Stomach (tissue), 9 donors: ENCODE results near the gene NTNG1. TPM values are rescaled to one million over a fixed set of nuclear protein-coding genes. Genes with fewer than 3 reads are reported as not detected.

Experiments
- DNase-seq, 2 donors: peaks; one replicate each; pipeline versions ENCODE4 v3.0.0 to v3.0.0-alpha.2; 2013 to 2019
- H3K27ac ChIP-seq, 5 donors: fragments of 200-600 bp in 4 of 5; sonication (generic) in 4 of 5; one replicate each; pipeline ENCODE4 v1.5.1; 2013 to 2019; ENCODE audit warnings: mild to moderate bottlenecking in 1 of 5, moderate library complexity in 1 of 5
- H3K27me3 ChIP-seq, 3 donors: fragments of 200-600 bp; sonication (generic); one replicate each; pipeline ENCODE4 v1.5.1; 2017 to 2019; ENCODE audit warnings: mixed run types in 1 of 3
- H3K36me3 ChIP-seq, 4 donors: fragments of 200-600 bp; sonication (generic); 1 replicate in 3 of 4; 2 replicates in 1 of 4; pipeline ENCODE4 v1.5.1; 2016 to 2019
- H3K4me1 ChIP-seq, 4 donors: fragments of 200-600 bp; sonication (generic); one replicate each; pipeline ENCODE4 v1.5.1; 2016 to 2019
- H3K4me3 ChIP-seq, 4 donors: fragments of 200-600 bp; sonication (generic) in 3 of 4; one replicate each; pipeline ENCODE4 v1.5.1; 2016 to 2019; ENCODE audit warnings: mild to moderate bottlenecking in 1 of 4
- H3K9me3 ChIP-seq, 4 donors: fragments of 200-600 bp; sonication (generic); one replicate each; pipeline ENCODE4 v1.5.1; 2016 to 2019
- EP300 ChIP-seq: sonication (generic); formaldehyde crosslinking; IDR thresholded peaks from one replicate; pipeline ENCODE4 v1.6.1; 2017; ENCODE audit warnings: antibody characterized with exemption
- POLR2A ChIP-seq, 4 donors: fragments of 450-650 bp; IDR thresholded peaks; one replicate each; pipeline ENCODE4 v1.6.1; 2016; ENCODE audit warnings: antibody characterized with exemption in 4 of 4, control low read depth in 2 of 4, mild to moderate bottlenecking in 1 of 4, moderate library complexity in 1 of 4
- POLR2AphosphoS5 ChIP-seq, 3 donors: sonication (generic); formaldehyde crosslinking; IDR thresholded peaks; one replicate each; pipeline ENCODE4 v1.6.1; 2016; ENCODE audit warnings: antibody characterized with exemption in 3 of 3
- WGBS, 5 donors: extraction: QIAGEN DNeasy Blood & Tissue Kit in 3 of 5; methylation state at CpG; one replicate each; pipeline versions ENCODE4 v1.1.5 to v1.1.7; 2013 to 2018; 5-methylcytosine and 5-hydroxymethylcytosine counted together
- intact Hi-C: fragments of 100-400 bp; cut with DNase I; formaldehyde crosslinking; loops from one replicate; pipeline ENCODE4 v1.15.1; 2023; ENCODE audit warnings: low total_unique reads
- polyA plus RNA-seq, 3 donors: library from polyadenylated mRNA; stranded (reverse); fragments of 200-250 nt; gene quantifications; one replicate each; pipeline ENCODE4 v1.2.3, GENCODE V29; 2013
- total RNA-seq, 5 donors: library from RNA; depleted of rRNA; stranded (reverse); fragments of >200 nt; gene quantifications; one replicate each; pipeline versions ENCODE4 v1.1.0 to v1.2.3, GENCODE V29; 2014 to 2016
- TF ChIP-seq, protein P1 (sequence below), 7 experiments: fragments of 450-650 bp in 4 of 7; fragments of 200-600 bp in 3 of 7; sonication (generic) in 3 of 7; IDR thresholded peaks; one replicate each; pipeline ENCODE4 v1.5.1; 2016 to 2019; ENCODE audit warnings: antibody characterized with exemption in 7 of 7, control low read depth in 2 of 7, mild to moderate bottlenecking in 1 of 7
- donor health status: healthy with polysubstance abuse.
- donor health status: Bipolar disorder and iron deficiency.
- donor health status: healthy.

NTNG1 gene
- total and polyA plus RNA-seq, 8 donors, result 0.23 to 2.0 (median 0.58) TPM; not detected in 3

DNA sequence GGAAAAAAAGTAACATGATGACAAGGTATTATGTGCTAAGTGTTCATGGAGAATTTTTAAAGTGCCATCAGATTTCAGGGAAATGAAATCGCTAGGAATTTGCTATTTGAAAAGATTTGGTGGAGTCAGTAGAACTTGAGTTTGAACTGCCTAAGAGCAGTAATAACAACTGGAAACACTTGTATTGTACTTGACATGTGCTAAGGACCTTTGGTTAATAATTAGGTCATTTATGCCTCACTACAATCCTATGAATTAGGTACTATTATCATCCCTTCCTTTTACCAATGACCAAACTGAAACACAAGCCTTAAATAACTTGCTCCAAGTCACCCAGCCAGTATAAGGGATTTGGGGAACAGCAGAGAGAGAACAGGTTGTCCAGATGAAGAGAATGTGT is 133.4 kb downstream of the NTNG1 start:
- Histone ChIP-seq H3K4me1 (no peaks in the 10 kb centered on the region), H3K27ac (no peak overlapping the region), H3K4me3 (no peak overlapping the region), H3K36me3 (no peaks in the 10 kb centered on the region), H3K9me3 (no peaks in the 10 kb centered on the region), H3K27me3 (no peaks in the 10 kb centered on the region)
- WGBS, 5 donors, result 79 to 95% (median 93%) methylated on average over 1 of the region's 1 CpG
- intact Hi-C loops, result no loop called here
- TF ChIP-seq, protein P1, sequence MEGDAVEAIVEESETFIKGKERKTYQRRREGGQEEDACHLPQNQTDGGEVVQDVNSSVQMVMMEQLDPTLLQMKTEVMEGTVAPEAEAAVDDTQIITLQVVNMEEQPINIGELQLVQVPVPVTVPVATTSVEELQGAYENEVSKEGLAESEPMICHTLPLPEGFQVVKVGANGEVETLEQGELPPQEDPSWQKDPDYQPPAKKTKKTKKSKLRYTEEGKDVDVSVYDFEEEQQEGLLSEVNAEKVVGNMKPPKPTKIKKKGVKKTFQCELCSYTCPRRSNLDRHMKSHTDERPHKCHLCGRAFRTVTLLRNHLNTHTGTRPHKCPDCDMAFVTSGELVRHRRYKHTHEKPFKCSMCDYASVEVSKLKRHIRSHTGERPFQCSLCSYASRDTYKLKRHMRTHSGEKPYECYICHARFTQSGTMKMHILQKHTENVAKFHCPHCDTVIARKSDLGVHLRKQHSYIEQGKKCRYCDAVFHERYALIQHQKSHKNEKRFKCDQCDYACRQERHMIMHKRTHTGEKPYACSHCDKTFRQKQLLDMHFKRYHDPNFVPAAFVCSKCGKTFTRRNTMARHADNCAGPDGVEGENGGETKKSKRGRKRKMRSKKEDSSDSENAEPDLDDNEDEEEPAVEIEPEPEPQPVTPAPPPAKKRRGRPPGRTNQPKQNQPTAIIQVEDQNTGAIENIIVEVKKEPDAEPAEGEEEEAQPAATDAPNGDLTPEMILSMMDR (IDR thresholded peaks at IDR 0.05), result no peak
- TF ChIP-seq EP300 (no peak), POLR2A (IDR thresholded peaks at IDR 0.05) (no peak), POLR2AphosphoS5 (IDR thresholded peaks at IDR 0.05) (no peak)
- no peak for DNase-seq

- TF ChIP-seq EP300 (no peak), POLR2AphosphoS5 (IDR thresholded peaks at IDR 0.05) (no peak), POLR2A (IDR thresholded peaks at IDR 0.05) (no peak)
- TF ChIP-seq, protein P1 (IDR thresholded peaks at IDR 0.05), result no peak
- H3K4me3 ChIP-seq, result no peak overlapping the region
- no peaks in the 10 kb centered on the region for H3K4me1 ChIP-seq
- H3K9me3 ChIP-seq, result no peaks in the 10 kb centered on the region
- H3K27me3 ChIP-seq, result no peaks in the 10 kb centered on the region
- intact Hi-C loops, result no loop called here
- DNase-seq, result no peak
- whole genome bisulfite sequencing, 5 donors, result 6 to 36% (median 11%) methylated on average over 1 of the region's 1 CpG
- H3K27ac ChIP-seq, result no peak overlapping the region
- H3K36me3 ChIP-seq, result no peaks in the 10 kb centered on the region
Measured at GRCh38 chr1:107276247-107276646, 135.4 kb downstream of the NTNG1 start.

GRCh38 chr1:107277022-107277421 is 136.2 kb downstream of the NTNG1 start:
- no peaks in the 10 kb centered on the region for H3K9me3 ChIP-seq
- intact Hi-C loops, result no loop called here
- WGBS, 5 donors, result 15 to 26% (median 19%) methylated on average over 4 of the region's 4 CpGs

GRCh38 chr1:107286125-107286524 is 145.3 kb downstream of the NTNG1 start:
- Histone ChIP-seq H3K27ac (no peak overlapping the region), H3K4me3 (no peak overlapping the region), H3K9me3 (no peaks in the 10 kb centered on the region), H3K36me3 (no peaks in the 10 kb centered on the region), H3K4me1 (no peaks in the 10 kb centered on the region), H3K27me3 (no peaks in the 10 kb centered on the region)
- DNase-seq, result no peak
- TF ChIP-seq EP300 (no peak), POLR2A (IDR thresholded peaks at IDR 0.05) (no peak), POLR2AphosphoS5 (IDR thresholded peaks at IDR 0.05) (no peak)
- TF ChIP-seq, protein P1 (IDR thresholded peaks at IDR 0.05), result no peak
- WGBS, 5 donors, result 79 to 87% (median 83%) methylated on average over 4 of the region's 4 CpGs
- intact Hi-C loops, result no loop called here

More at GRCh38 chr1:107277022-107277421, 136.2 kb downstream of the NTNG1 start:
- H3K4me3 ChIP-seq, result no peak overlapping the region
- DNase-seq, result peak; percentile 25 to 70
- no peaks in the 10 kb centered on the region for H3K27me3 ChIP-seq
- no peaks in the 10 kb centered on the region for H3K4me1 ChIP-seq
- no peaks in the 10 kb centered on the region for H3K36me3 ChIP-seq
- no peak overlapping the region for H3K27ac ChIP-seq
- TF ChIP-seq, protein P1 (IDR thresholded peaks at IDR 0.05), result peak in 2 of 7 experiments; percentile 20 to 30
- TF ChIP-seq EP300, result no peak
- TF ChIP-seq POLR2A (IDR thresholded peaks at IDR 0.05), result no peak
- TF ChIP-seq POLR2AphosphoS5 (IDR thresholded peaks at IDR 0.05), result no peak
